Measurements from ENCODE around the gene RASA4B. TPM values are rescaled to one million over a fixed set of nuclear protein-coding genes. Genes with fewer than 3 reads are reported as not detected.
"Not testable (repeated sequence)": the region's sequence is repeated elsewhere in the genome, so short reads cannot be mapped to it uniquely, and the experiment has no call there.

Gene RASA4B
- 2.6 and 2.8 TPM in 2 replicates for total RNA-seq

DNA sequence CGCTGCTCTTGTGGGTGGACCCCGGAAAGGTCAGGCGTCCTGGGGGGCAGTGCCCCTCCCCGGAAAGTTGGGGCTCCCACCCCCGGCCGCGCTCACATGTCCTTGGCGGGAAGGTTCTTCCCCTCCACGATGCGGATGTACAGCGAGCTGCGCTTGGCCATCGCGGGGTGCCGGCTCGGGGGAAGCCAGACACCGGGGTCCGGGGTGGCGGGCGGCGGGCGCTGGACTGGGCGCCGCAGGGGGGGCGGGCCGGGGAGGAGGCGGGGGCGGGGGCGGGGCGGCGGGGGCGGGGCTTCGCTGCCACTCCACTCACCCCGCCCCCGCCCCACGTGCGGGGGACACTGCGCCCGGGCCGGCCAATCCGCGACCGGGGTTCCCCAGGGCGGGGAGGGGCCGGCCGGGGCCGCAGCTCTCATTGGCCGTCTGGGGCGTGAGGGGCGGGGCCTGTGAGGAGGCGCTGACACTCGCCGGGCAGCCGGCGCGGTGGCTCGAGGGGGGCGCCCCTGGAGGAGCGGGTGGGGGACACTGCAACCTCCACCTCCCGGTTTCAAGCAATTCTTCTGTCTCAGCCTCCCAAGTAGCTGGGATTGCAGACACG is at the start of gene RASA4B:
Gene RASA4B, minus strand, starts transcription at position 228 of the 598 bp plus-strand sequence. Its CDS starts 67 bp downstream, at position 161.
- DNase-seq (ENCODE audit: low read depth in 2 of 2): not testable (repeated sequence)

DNA sequence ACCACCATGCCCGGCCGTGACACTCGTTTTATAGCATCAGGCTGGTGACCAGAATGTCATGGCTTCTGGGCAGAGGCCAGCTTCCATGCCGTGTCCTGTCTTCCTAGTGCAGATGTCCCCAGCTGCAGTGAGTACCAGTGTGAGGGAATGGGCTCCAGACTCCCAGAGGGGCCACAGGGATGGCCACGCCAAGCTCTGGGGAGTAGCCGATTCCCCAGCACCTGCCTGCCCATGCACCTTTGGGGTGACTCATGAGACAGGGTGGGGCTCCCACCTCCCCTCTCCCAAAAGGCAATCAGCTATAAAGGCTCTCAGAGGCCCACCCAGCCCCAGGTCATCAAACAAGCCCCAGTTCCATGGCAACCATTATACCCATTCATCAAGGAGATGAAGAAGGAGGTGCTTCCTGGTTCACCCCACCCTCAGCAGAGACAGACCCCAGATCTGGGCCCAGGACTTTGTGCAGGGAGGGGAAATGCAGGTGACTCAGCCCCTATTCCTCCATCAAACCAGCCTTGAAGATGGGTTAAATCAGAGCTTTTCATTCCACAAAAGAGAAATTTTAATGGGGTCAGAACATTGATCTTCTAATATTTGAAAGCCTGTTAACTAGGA is 33.3 kb upstream of the RASA4B start, which contains the start of gene SPDYE2:
Gene SPDYE2, plus strand, starts transcription at position 419 of the 615 bp plus-strand sequence. CDS start 2,030 bp downstream, outside the sequence.
- not testable (repeated sequence) for DNase-seq (ENCODE audit: low read depth in 2 of 2)

- not testable (repeated sequence) for DNase-seq (ENCODE audit: low read depth in 2 of 2)
These were observed 28.8 kb upstream of the RASA4B start for GRCh38 chr7:102546353-102546752.

DNA sequence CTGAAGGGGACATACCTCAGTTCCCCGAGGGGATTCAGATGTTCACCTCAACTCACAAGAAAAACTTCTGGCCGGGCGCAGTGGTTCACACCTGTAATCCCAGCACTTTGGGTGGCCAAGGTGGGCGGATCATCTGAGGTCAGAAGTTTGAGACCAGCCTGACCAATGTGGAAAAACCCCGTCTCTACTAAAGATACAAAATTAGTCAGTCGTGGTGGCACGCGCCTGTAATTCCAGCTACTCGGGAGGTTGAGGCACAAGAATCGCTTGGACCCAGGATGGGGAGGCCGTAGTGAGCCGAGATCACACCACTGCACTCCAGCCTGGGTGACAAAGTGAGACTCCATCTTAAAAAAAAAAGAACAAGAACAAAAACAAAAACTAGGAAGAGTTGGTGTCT is 27.7 kb upstream of the RASA4B start:
- not testable (repeated sequence) for DNase-seq (ENCODE audit: low read depth in 2 of 2)

- DNase-seq (ENCODE audit: low read depth in 2 of 2): not testable (repeated sequence)
These were observed 26.8 kb upstream of the RASA4B start for GRCh38 chr7:102544372-102544771.

DNA sequence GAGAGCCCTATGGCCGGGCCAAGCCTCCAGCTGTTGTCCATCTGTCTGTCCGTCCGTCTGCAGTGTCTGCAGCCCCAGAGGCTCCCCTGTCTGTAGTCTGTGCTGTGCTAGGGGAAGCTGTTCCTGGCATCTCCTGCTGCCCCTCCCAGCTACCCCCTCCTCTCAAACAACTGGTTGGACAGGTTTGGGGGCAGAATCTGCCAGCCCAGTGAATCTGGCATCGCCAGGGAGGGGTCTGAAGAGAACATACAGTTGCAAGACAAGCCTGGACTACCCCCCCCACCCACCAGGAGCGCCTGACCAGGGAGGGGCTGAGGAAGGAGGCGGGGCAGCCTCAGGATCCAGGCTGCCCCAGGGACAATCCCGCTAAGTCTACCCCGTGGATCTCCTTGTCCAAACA is 26.0 kb upstream of the RASA4B start, which contains the start of gene UPK3BL2:
Gene UPK3BL2, minus strand, starts transcription at position 101 of the 400 bp plus-strand sequence. Its CDS starts 60 bp downstream, at position 41.
- not testable (repeated sequence) for DNase-seq (ENCODE audit: low read depth in 2 of 2)

GRCh38 chr7:102542771-102543170 is 25.2 kb upstream of the RASA4B start:
- not testable (repeated sequence) for DNase-seq (ENCODE audit: low read depth in 2 of 2)

DNA sequence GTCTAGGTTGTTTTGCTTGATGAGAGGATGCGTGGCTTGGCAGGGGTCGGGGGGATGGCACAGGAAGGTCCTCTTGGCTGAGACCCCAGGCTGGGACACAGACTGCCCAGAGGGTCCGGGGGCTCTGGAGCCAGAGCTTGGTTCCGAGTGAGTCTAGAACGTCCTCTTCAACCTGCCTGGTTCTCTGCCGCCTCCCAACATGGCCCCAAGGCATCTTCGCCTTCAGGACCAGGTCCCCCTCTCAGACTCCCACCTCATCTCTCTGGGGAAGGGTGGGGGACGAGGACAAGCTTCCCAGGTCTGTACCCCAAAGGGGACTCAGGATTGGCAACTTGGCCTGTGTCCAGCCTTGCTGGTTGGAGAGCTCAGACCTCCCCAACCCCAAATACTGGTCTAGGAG is 24.5 kb upstream of the RASA4B start:
- not testable (repeated sequence) for DNase-seq (ENCODE audit: low read depth in 2 of 2)

GRCh38 chr7:102540604-102541003 is 23.0 kb upstream of the RASA4B start:
- DNase-seq (ENCODE audit: low read depth in 2 of 2): not testable (repeated sequence)

- DNase-seq (ENCODE audit: low read depth in 2 of 2): not testable (repeated sequence)
These were observed 17.6 kb upstream of the RASA4B start for GRCh38 chr7:102535062-102535615.

DNA sequence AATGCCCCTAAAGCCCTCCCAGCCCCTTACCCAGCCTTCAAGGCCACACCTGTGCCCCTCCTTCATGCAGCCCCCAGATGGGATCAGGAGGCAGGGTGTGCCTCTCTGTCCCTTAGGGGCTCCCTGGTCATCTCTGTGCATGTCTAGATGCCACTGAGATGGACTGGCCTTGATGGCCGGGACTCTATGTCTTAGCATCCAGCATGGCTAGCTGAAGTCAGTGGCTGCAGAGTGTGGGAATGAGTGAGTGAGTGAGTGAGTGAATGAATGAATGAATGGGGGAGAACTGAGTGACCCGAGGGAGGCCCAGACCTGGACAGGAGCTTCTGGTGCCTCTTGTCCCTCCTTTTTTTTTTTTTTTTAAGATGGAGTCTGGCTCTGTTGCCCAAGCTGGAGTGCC is 14.6 kb upstream of the RASA4B start:
- DNase-seq (ENCODE audit: low read depth in 2 of 2): not testable (repeated sequence)

- not testable (repeated sequence) for DNase-seq (ENCODE audit: low read depth in 2 of 2)
These were observed 14.0 kb upstream of the RASA4B start for GRCh38 chr7:102531583-102531982.

- not testable (repeated sequence) for DNase-seq (ENCODE audit: low read depth in 2 of 2)
These were observed 10.5 kb upstream of the RASA4B start for GRCh38 chr7:102527822-102528793.

DNA sequence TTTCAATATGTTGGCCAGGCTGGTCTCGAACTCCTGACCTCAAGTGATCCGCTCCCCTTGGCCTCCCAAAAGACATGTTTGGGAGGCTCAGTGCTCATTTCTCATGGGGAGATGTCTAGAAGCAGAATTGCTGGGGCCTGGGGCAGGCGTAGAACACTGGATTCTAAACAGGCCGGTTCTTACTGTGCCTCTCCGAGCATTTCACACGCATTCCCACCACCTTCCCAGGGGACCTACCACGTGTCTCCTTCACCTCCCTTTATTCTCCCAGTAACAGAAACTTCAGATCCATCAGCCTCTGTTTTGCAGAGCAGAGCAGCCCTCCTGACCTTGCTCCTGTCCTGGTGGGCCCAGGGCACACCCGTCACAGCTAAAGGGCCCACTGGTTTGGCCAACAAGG is 9.6 kb upstream of the RASA4B start:
- not testable (repeated sequence) for DNase-seq (ENCODE audit: low read depth in 2 of 2)

DNA sequence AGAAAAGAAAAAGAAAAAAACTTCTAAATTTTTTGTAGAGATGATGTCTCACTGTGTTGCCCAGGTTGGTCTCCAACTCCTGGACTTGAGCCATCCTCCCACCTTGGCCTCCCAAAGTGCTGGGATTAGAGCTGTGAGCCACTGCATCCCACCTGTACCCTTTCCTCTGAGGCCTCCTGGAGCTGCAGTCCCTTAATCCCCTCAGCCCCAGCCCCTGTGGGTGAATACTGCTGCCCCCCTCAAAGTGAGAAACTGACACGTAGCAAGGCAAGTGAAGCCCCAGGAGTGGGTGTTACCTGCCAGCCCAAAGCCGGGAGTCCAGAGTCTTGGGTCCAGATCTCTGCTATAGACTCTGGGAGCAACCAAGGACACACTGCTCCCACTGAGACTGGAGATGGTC is 7.2 kb upstream of the RASA4B start:
- DNase-seq (ENCODE audit: low read depth in 2 of 2): not testable (repeated sequence)

- DNase-seq (ENCODE audit: low read depth in 2 of 2): not testable (repeated sequence)
These were observed 3.2 kb upstream of the RASA4B start for GRCh38 chr7:102520797-102521196.

- not testable (repeated sequence) for DNase-seq (ENCODE audit: low read depth in 2 of 2)
These were observed 626 bp downstream of the RASA4B start for GRCh38 chr7:102516951-102517350.

DNA sequence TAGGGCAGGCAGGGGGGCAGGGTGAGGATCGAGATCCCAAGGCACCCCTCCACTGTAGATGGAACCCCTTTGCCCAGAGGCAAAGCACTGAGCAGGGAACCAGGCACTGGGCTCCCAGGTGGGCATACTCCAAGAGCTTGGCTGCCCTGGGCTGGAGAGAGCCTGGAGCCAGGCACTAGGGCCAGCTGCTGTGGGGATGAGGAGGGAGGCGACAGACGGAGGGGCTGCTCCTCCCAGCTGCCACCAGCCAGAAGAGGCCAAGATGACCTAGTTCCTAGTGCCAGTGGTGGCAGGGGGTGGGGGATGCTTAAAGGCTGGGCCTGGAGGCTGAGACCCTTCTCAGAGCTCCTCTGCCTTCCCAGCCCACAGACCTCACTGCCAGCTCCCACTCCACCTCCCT is 1.7 kb downstream of the RASA4B start:
- not testable (repeated sequence) for DNase-seq (ENCODE audit: low read depth in 2 of 2)

- DNase-seq (ENCODE audit: low read depth in 2 of 2): not testable (repeated sequence)
These were observed 2.5 kb downstream of the RASA4B start for GRCh38 chr7:102514881-102515721.

DNA sequence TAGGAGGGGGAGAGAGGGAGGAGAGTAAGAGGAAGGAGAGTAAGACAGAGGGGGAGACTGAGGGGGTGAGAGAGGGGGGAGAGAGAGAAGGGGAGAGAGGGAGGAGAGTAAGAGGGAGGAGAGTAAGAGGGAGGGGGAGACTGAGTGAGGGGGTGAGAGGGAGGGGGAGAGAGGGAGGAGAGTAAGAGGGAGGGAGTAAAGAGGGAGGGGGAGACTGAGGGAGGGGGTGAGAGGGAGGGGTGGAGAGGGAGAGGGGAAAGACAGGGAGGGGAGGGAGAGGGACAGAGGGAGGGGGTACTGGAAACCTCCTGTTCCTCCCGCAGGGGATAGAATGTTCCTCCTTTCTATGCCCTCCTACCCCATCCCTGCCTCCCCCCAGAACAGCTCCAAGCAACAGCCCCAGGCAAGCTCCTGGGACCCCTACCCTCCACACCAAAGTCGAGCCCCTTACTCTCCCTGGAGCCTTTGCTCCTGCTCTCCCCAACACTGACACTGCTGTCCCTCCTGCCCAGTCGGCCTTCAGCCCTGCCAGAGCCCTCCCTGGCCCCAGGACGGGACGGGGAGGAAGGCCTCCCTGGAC is 4.8 kb downstream of the RASA4B start:
- peak; percentile 0 to 41 for DNase-seq (ENCODE audit: low read depth in 2 of 2)

Measured in dermis microvascular lymphatic vessel endothelial cell (primary cell).